ENCODE results near the gene TASP1. TPM values are rescaled to one million over a fixed set of nuclear protein-coding genes. Genes with fewer than 3 reads are reported as not detected.

The TASP1 gene
- total and polyA plus RNA-seq, 10 donors = 6.3 to 21.5 (median 15.5) TPM

- WGBS, 5 donors = 85 to 94% (median 90%) methylated on average over 4 of the region's 4 CpGs
- Histone ChIP-seq H3K9me3 (no peaks in the 10 kb centered on the region), H3K4me3 (no peak overlapping the region), H3K27me3 (replicated peaks in 1 of 7) (no peaks in the 10 kb centered on the region), H3K36me3 (no peaks in the 10 kb centered on the region), H3K27ac (no peak overlapping the region), H3K4me1 (no peaks in the 10 kb centered on the region)
- intact Hi-C loops (cut with DNase I; ENCODE audit: low total_unique reads) = no loop called here
- DNase-seq = no peak
- TF ChIP-seq, protein P1, sequence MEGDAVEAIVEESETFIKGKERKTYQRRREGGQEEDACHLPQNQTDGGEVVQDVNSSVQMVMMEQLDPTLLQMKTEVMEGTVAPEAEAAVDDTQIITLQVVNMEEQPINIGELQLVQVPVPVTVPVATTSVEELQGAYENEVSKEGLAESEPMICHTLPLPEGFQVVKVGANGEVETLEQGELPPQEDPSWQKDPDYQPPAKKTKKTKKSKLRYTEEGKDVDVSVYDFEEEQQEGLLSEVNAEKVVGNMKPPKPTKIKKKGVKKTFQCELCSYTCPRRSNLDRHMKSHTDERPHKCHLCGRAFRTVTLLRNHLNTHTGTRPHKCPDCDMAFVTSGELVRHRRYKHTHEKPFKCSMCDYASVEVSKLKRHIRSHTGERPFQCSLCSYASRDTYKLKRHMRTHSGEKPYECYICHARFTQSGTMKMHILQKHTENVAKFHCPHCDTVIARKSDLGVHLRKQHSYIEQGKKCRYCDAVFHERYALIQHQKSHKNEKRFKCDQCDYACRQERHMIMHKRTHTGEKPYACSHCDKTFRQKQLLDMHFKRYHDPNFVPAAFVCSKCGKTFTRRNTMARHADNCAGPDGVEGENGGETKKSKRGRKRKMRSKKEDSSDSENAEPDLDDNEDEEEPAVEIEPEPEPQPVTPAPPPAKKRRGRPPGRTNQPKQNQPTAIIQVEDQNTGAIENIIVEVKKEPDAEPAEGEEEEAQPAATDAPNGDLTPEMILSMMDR (IDR thresholded peaks at IDR 0.05 in 8 of 11, conservative IDR thresholded peaks at IDR 0.05 in 3 of 11) = no peak
- TF ChIP-seq POLR2A (IDR thresholded peaks at IDR 0.05) = no peak
Observed at GRCh38 chr20:13423472-13424173, 215.1 kb downstream of the TASP1 start.

- Histone ChIP-seq H3K36me3 (no peaks in the 10 kb centered on the region), H3K27ac (no peak overlapping the region), H3K4me1 (no peaks in the 10 kb centered on the region), H3K4me3 (no peak overlapping the region), H3K9me3 (no peaks in the 10 kb centered on the region), H3K27me3 (replicated peaks in 1 of 7) (no peaks in the 10 kb centered on the region)
- no peak for DNase-seq
- intact Hi-C loops (cut with DNase I; ENCODE audit: low total_unique reads) = no loop called here
- 96 to 100% (median 97%) methylated on average over 1 of the region's 1 CpG for WGBS, 5 donors
- TF ChIP-seq, protein P1 (IDR thresholded peaks at IDR 0.05 in 8 of 11, conservative IDR thresholded peaks at IDR 0.05 in 3 of 11) = no peak
- TF ChIP-seq POLR2AphosphoS5 (IDR thresholded peaks at IDR 0.05) (no peak), POLR2A (IDR thresholded peaks at IDR 0.05) (no peak)
Observed at GRCh38 chr20:13422637-13423036, 216.1 kb downstream of the TASP1 start.

GRCh38 chr20:13420625-13421024 lies 218.1 kb downstream of the TASP1 start:
- 70 to 89% (median 81%) methylated on average over 2 of the region's 2 CpGs for WGBS, 5 donors
- intact Hi-C loops (cut with DNase I; ENCODE audit: low total_unique reads) = no loop called here
- TF ChIP-seq POLR2AphosphoS5 (IDR thresholded peaks at IDR 0.05) (no peak), POLR2A (IDR thresholded peaks at IDR 0.05) (no peak)
- TF ChIP-seq, protein P1 (IDR thresholded peaks at IDR 0.05 in 8 of 11, conservative IDR thresholded peaks at IDR 0.05 in 3 of 11) = no peak
- no peak overlapping the region for H3K4me3 ChIP-seq
- DNase-seq = no peak
- no peaks in the 10 kb centered on the region for H3K27me3 ChIP-seq (replicated peaks in 1 of 7)
- no peak overlapping the region for H3K27ac ChIP-seq
- H3K4me1 ChIP-seq = no peaks in the 10 kb centered on the region
- peaks cover 0 to 20% (median 7%) of the 10 kb centered on the region in 6 donors for H3K36me3 ChIP-seq
- H3K9me3 ChIP-seq = no peaks in the 10 kb centered on the region

- Histone ChIP-seq H3K36me3 (peaks cover 0 to 28% (median 7%) of the 10 kb centered on the region in 6 donors), H3K4me3 (no peak overlapping the region), H3K27ac (peak overlapping the region in 4 of 8 donors; percentile 11 to 37 (median 17)), H3K4me1 (no peaks in the 10 kb centered on the region), H3K27me3 (replicated peaks in 1 of 7) (no peaks in the 10 kb centered on the region), H3K9me3 (no peaks in the 10 kb centered on the region)
- DNase-seq = no peak
- TF ChIP-seq POLR2AphosphoS5 (IDR thresholded peaks at IDR 0.05) (no peak), POLR2A (IDR thresholded peaks at IDR 0.05) (no peak)
- intact Hi-C loops (cut with DNase I; ENCODE audit: low total_unique reads) = no loop called here
- WGBS, 5 donors = 92 to 97% (median 95%) methylated on average over 3 of the region's 3 CpGs
Observed at GRCh38 chr20:13419477-13419876, 219.3 kb downstream of the TASP1 start.

Data from spleen (tissue), 11 donors.